Measurements from ENCODE around the gene GPR37L1. TPM values are rescaled to one million over a fixed set of nuclear protein-coding genes. Genes with fewer than 3 reads are reported as not detected.
"Not testable (repeated sequence)": the region's sequence is repeated elsewhere in the genome, so short reads cannot be mapped to it uniquely, and the experiment has no call there.

GPR37L1 gene
- polyA plus RNA-seq, 4 donors: 0.10 to 0.37 (median 0.22) TPM; not detected in 1

GRCh38 chr1:202144402-202145067, 21.8 kb downstream of the GPR37L1 start, which contains the start of gene ARL8A:
Gene ARL8A, minus strand, starts transcription at chr1:202144737. Its CDS starts 165 bp downstream, at chr1:202144572.
- Histone ChIP-seq H3K4me3 (ENCODE audit: low read depth in 1 of 3, low read length in 3 of 3) (peak within 1 kb of the TSS; percentile 75 to 97 (median 97)), H3K36me3 (ENCODE audit: control insufficient read depth in 3 of 3, insufficient read depth in 2 of 3, low read depth in 1 of 3, low read length in 3 of 3) (peaks cover 0 to 10% (median 0%) of the 10 kb centered on the region in 3 donors), H3K27ac (ENCODE audit: low read depth in 1 of 3, low read length in 2 of 3) (peak within 1 kb of the TSS; percentile 41 to 91 (median 72)), H3K27me3 (ENCODE audit: control insufficient read depth in 3 of 3, insufficient read depth in 3 of 3, low read length in 3 of 3) (no peaks in the 10 kb centered on the region), H3K9me3 (ENCODE audit: control insufficient read depth in 2 of 2, insufficient read depth in 1 of 2, low read depth in 1 of 2, low read length in 1 of 2) (no peaks in the 10 kb centered on the region), H3K4me1 (ENCODE audit: control insufficient read depth in 3 of 3, insufficient read depth in 2 of 3, low read depth in 1 of 3, low read length in 2 of 3) (peaks cover 2 to 17% (median 7%) of the 10 kb centered on the region in 3 donors)
- DNase-seq (peak; percentile 62 to 89), FAIRE-seq (no peak)
- WGBS, 3 donors: 0 to 1% (median 0%) methylated on average over 37 to 82 of the region's 82 CpGs

GRCh38 chr1:202145068-202145743, 22.5 kb downstream of the GPR37L1 start:
- Histone ChIP-seq H3K4me3 (ENCODE audit: low read depth in 1 of 3, low read length in 3 of 3) (peak overlapping the region; percentile 75 to 97 (median 97)), H3K9me3 (ENCODE audit: control insufficient read depth in 2 of 2, insufficient read depth in 1 of 2, low read depth in 1 of 2, low read length in 1 of 2) (no peaks in the 10 kb centered on the region), H3K4me1 (ENCODE audit: control insufficient read depth in 3 of 3, insufficient read depth in 2 of 3, low read depth in 1 of 3, low read length in 2 of 3) (peaks cover 2 to 17% (median 7%) of the 10 kb centered on the region in 3 donors), H3K27me3 (ENCODE audit: control insufficient read depth in 3 of 3, insufficient read depth in 3 of 3, low read length in 3 of 3) (no peaks in the 10 kb centered on the region), H3K27ac (ENCODE audit: low read depth in 1 of 3, low read length in 2 of 3) (peak overlapping the region in 2 of 3 donors; percentile 28 to 75), H3K36me3 (ENCODE audit: control insufficient read depth in 3 of 3, insufficient read depth in 2 of 3, low read depth in 1 of 3, low read length in 3 of 3) (peaks cover 0 to 10% (median 0%) of the 10 kb centered on the region in 3 donors)
- WGBS, 3 donors: 2 to 7% (median 5%) methylated on average over 13 of the region's 13 CpGs
- DNase-seq (peak in 1 of 2 donors; percentile 37), FAIRE-seq (no peak)

DNA sequence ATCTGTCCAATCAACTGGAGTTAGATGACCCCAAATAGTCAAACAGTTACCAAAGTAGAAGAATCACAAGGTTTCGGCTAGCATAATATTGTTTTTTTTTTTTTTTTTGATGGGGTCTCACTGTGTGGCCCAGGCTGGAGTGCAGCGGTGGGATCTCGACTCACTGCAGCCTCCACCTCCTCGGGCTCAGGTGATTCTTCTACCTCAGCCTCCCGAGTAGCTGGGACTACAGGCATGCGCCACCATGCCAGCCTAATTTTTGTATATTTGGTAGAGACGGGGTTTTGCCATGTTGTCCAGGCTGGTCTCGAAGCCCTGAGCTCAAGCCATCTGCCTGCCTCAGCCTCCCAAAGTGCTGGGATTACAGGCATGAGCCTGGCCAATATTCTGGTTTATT, 23.0 kb downstream of the GPR37L1 start:
- peaks cover 0 to 13% (median 0%) of the 10 kb centered on the region in 3 donors for H3K36me3 ChIP-seq (ENCODE audit: control insufficient read depth in 3 of 3, insufficient read depth in 2 of 3, low read depth in 1 of 3, low read length in 3 of 3)
- not testable (repeated sequence) for H3K9me3 ChIP-seq (ENCODE audit: control insufficient read depth in 2 of 2, insufficient read depth in 1 of 2, low read depth in 1 of 2, low read length in 1 of 2); H3K4me3 ChIP-seq (ENCODE audit: low read depth in 1 of 3, low read length in 3 of 3); H3K27me3 ChIP-seq (ENCODE audit: control insufficient read depth in 3 of 3, insufficient read depth in 3 of 3, low read length in 3 of 3); FAIRE-seq; H3K27ac ChIP-seq (ENCODE audit: low read depth in 1 of 3, low read length in 2 of 3); DNase-seq
- H3K4me1 ChIP-seq (ENCODE audit: control insufficient read depth in 3 of 3, insufficient read depth in 2 of 3, low read depth in 1 of 3, low read length in 2 of 3): peaks cover 2 to 17% (median 7%) of the 10 kb centered on the region in 3 donors
- 77 to 92% (median 89%) methylated on average over 8 of the region's 8 CpGs for WGBS, 3 donors

DNA sequence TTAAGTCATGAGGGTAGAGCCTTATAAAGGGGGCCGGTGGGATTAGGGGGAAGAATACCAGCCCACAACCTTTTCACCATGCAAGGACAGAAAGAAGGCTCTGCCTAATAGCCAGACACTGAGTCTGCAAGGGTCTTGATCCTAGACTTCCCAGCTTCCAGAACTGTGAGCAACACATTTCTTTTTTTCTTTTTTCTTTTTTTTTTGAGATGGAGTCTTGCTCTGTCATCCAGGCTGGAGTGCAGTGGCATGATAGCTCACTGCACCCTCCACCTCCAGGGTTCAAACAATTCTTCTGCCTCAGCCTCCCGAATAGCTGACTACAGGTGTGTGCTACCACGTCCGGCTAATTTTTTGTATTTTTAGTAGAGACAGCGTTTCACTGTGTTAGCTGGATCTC, 23.6 kb downstream of the GPR37L1 start:
- FAIRE-seq (no peak), DNase-seq (no peak)
- no peaks in the 10 kb centered on the region for H3K27me3 ChIP-seq (ENCODE audit: control insufficient read depth in 3 of 3, insufficient read depth in 3 of 3, low read length in 3 of 3)

GRCh38 chr1:202146993-202147392, 24.3 kb downstream of the GPR37L1 start:
- no peak for DNase-seq
- Histone ChIP-seq H3K27me3 (ENCODE audit: control insufficient read depth in 3 of 3, insufficient read depth in 3 of 3, low read length in 3 of 3) (no peaks in the 10 kb centered on the region), H3K27ac (ENCODE audit: low read depth in 1 of 3, low read length in 2 of 3) (no peak overlapping the region), H3K9me3 (ENCODE audit: control insufficient read depth in 2 of 2, insufficient read depth in 1 of 2, low read depth in 1 of 2, low read length in 1 of 2) (no peaks in the 10 kb centered on the region), H3K4me1 (ENCODE audit: control insufficient read depth in 3 of 3, insufficient read depth in 2 of 3, low read depth in 1 of 3, low read length in 2 of 3) (peaks cover 0 to 17% (median 7%) of the 10 kb centered on the region in 3 donors), H3K36me3 (ENCODE audit: control insufficient read depth in 3 of 3, insufficient read depth in 2 of 3, low read depth in 1 of 3, low read length in 3 of 3) (peaks cover 0 to 11% (median 0%) of the 10 kb centered on the region in 3 donors), H3K4me3 (ENCODE audit: low read depth in 1 of 3, low read length in 3 of 3) (no peak overlapping the region)
- no peak for FAIRE-seq
- 71 to 82% (median 77%) methylated on average over 3 of the region's 3 CpGs for WGBS, 3 donors

More for the DNA sequence above, 23.6 kb downstream of the GPR37L1 start:
- Histone ChIP-seq H3K27ac (ENCODE audit: low read depth in 1 of 3, low read length in 2 of 3) (no peak overlapping the region), H3K36me3 (ENCODE audit: control insufficient read depth in 3 of 3, insufficient read depth in 2 of 3, low read depth in 1 of 3, low read length in 3 of 3) (peaks cover 0 to 11% (median 0%) of the 10 kb centered on the region in 3 donors), H3K9me3 (ENCODE audit: control insufficient read depth in 2 of 2, insufficient read depth in 1 of 2, low read depth in 1 of 2, low read length in 1 of 2) (no peaks in the 10 kb centered on the region), H3K4me3 (ENCODE audit: low read depth in 1 of 3, low read length in 3 of 3) (no peak overlapping the region), H3K4me1 (ENCODE audit: control insufficient read depth in 3 of 3, insufficient read depth in 2 of 3, low read depth in 1 of 3, low read length in 2 of 3) (peaks cover 0 to 17% (median 7%) of the 10 kb centered on the region in 3 donors)
- 88 to 91% (median 90%) methylated on average over 5 of the region's 5 CpGs for WGBS, 3 donors

DNA sequence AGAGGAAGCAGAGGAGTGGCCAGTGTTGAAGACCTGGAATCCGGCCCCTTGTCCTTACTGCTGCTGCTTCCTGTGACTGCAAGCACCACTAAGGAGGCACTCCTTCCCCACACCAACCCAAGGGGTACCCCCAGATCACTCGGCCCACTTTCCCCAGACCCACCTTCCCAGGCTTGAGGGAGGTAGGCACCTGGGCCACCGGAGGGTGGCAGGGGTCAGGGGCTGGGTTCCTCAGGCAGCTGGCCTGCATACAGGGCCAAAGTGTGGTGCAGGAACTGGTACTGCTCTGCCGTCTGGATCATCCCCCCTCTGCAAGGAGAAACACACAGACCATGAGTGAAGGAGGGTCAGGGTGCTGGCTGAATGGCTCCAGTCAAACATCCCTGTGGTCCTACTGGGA, 25.7 kb downstream of the GPR37L1 start:
- H3K27ac ChIP-seq (ENCODE audit: low read depth in 1 of 3, low read length in 2 of 3): no peak overlapping the region
- H3K4me1 ChIP-seq (ENCODE audit: control insufficient read depth in 3 of 3, insufficient read depth in 2 of 3, low read depth in 1 of 3, low read length in 2 of 3): peaks cover 0 to 6% (median 0%) of the 10 kb centered on the region in 3 donors
- 80 to 93% (median 89%) methylated on average over 4 of the region's 4 CpGs for WGBS, 3 donors
- H3K36me3 ChIP-seq (ENCODE audit: control insufficient read depth in 3 of 3, insufficient read depth in 2 of 3, low read depth in 1 of 3, low read length in 3 of 3): peaks cover 0 to 4% (median 0%) of the 10 kb centered on the region in 3 donors
- no peaks in the 10 kb centered on the region for H3K27me3 ChIP-seq (ENCODE audit: control insufficient read depth in 3 of 3, insufficient read depth in 3 of 3, low read length in 3 of 3)
- DNase-seq: no peak
- FAIRE-seq: no peak
- H3K4me3 ChIP-seq (ENCODE audit: low read depth in 1 of 3, low read length in 3 of 3): no peak overlapping the region
- H3K9me3 ChIP-seq (ENCODE audit: control insufficient read depth in 2 of 2, insufficient read depth in 1 of 2, low read depth in 1 of 2, low read length in 1 of 2): no peaks in the 10 kb centered on the region

DNA sequence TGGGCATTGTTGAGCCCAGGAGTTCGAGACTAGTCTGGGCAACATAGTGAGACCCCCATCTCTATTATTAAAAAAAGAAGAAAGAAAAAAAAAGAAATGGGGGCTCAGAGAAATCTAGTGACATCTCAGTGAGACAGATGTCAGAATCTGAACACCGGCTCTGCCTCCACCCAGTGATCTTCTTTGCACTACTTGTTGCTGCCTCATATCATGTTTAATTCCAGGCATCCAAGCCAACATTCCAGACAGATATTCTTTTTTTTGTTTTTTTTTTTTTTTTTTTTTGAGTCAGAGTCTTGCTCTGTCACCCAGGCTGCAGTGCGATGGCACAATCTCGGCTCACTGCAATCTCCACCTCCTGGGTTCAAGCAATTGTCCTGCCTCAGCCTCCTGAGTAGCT, 26.8 kb downstream of the GPR37L1 start:
- Histone ChIP-seq H3K36me3 (ENCODE audit: control insufficient read depth in 3 of 3, insufficient read depth in 2 of 3, low read depth in 1 of 3, low read length in 3 of 3) (peaks cover 0 to 4% (median 0%) of the 10 kb centered on the region in 3 donors), H3K4me1 (ENCODE audit: control insufficient read depth in 3 of 3, insufficient read depth in 2 of 3, low read depth in 1 of 3, low read length in 2 of 3) (peaks cover 0 to 2% (median 0%) of the 10 kb centered on the region in 3 donors), H3K4me3 (ENCODE audit: low read depth in 1 of 3, low read length in 3 of 3) (no peak overlapping the region), H3K27me3 (ENCODE audit: control insufficient read depth in 3 of 3, insufficient read depth in 3 of 3, low read length in 3 of 3) (no peaks in the 10 kb centered on the region), H3K9me3 (ENCODE audit: control insufficient read depth in 2 of 2, insufficient read depth in 1 of 2, low read depth in 1 of 2, low read length in 1 of 2) (no peaks in the 10 kb centered on the region), H3K27ac (ENCODE audit: low read depth in 1 of 3, low read length in 2 of 3) (no peak overlapping the region)
- DNase-seq (no peak), FAIRE-seq (no peak)
- 93 to 94% (median 94%) methylated on average over 4 of the region's 4 CpGs for WGBS, 3 donors

- Histone ChIP-seq H3K4me1 (ENCODE audit: control insufficient read depth in 3 of 3, insufficient read depth in 2 of 3, low read depth in 1 of 3, low read length in 2 of 3) (peaks cover 0 to 2% (median 2%) of the 10 kb centered on the region in 3 donors), H3K4me3 (ENCODE audit: low read depth in 1 of 3, low read length in 3 of 3) (no peak overlapping the region), H3K27ac (ENCODE audit: low read depth in 1 of 3, low read length in 2 of 3) (no peak overlapping the region), H3K27me3 (ENCODE audit: control insufficient read depth in 3 of 3, insufficient read depth in 3 of 3, low read length in 3 of 3) (no peaks in the 10 kb centered on the region), H3K36me3 (ENCODE audit: control insufficient read depth in 3 of 3, insufficient read depth in 2 of 3, low read depth in 1 of 3, low read length in 3 of 3) (peaks cover 0 to 4% (median 0%) of the 10 kb centered on the region in 3 donors), H3K9me3 (ENCODE audit: control insufficient read depth in 2 of 2, insufficient read depth in 1 of 2, low read depth in 1 of 2, low read length in 1 of 2) (no peaks in the 10 kb centered on the region)
- FAIRE-seq (no peak), DNase-seq (no peak)
- 88 to 95% (median 89%) methylated on average over 9 of the region's 9 CpGs for WGBS, 3 donors
Measured at GRCh38 chr1:202150187-202150586, 27.5 kb downstream of the GPR37L1 start.
